B cell (primary cell): ENCODE results near the gene ILF3. TPM values are rescaled to one million over a fixed set of nuclear protein-coding genes. Genes with fewer than 3 reads are reported as not detected.

ENCODE experiments used
- ATAC-seq: fragments of 200-7000 bp; cut with Tn5 transposase; one replicate; pipeline ENCODE4 v1.10.0; 2021; ENCODE audit warnings: low read depth, mild to moderate bottlenecking, moderate number of reproducible peaks, moderate library complexity
- CTCF ChIA-PET: fragments of 350-600 bp; sonication (Branson Sonifier 250); formaldehyde crosslinking; loops from one replicate; lab custom pipeline; 2021; ENCODE audit warnings: antibody characterized with exemption, inconsistent platforms; lab: Charles Lee
- POLR2A ChIA-PET: fragments of 350-600 bp; sonication (Branson Sonifier 250); formaldehyde crosslinking; loops from one replicate; lab custom pipeline; 2021; ENCODE audit warnings: antibody characterized with exemption; lab: Charles Lee
- DNase-seq: peaks from one replicate; pipeline ENCODE4 v3.0.0; 2013
- H2AFZ ChIP-seq: 2 replicates; pipeline ENCODE4 v1.6.1; 2012; ENCODE audit warnings: mild to moderate bottlenecking, low read depth, low read length; ENCODE audit not compliant: insufficient read depth, poor library complexity, severe bottlenecking
- H3K27ac ChIP-seq, 2 donors: 1 replicate in 1 of 2; 2 replicates in 1 of 2; pipeline ENCODE4 v1.5.1; 2012 to 2013; ENCODE audit warnings: low read length in 2 of 2, mild to moderate bottlenecking in 2 of 2, moderate library complexity in 1 of 2
- H3K27me3 ChIP-seq, 4 experiments: fragments of 200-600 bp in 1 of 4; sonication (generic) in 1 of 4; replicated peaks in 1 of 4; 1 replicate in 2 of 4; 2 replicates in 2 of 4; pipeline versions ENCODE4 v1.6.1 to v1.7.0; 2013 to 2016; ENCODE audit warnings: low read length in 3 of 4, mild to moderate bottlenecking in 2 of 4, mixed read lengths in 1 of 4, moderate library complexity in 1 of 4; ENCODE audit not compliant: insufficient read depth in 4 of 4, control insufficient read depth in 3 of 4; ENCODE audit errors: control extremely low read depth in 1 of 4
- H3K36me3 ChIP-seq, 2 experiments: replicated peaks in 1 of 2; 1 replicate in 1 of 2; 2 replicates in 1 of 2; pipeline versions ENCODE4 v1.6.1 to v1.7.1; 2013; ENCODE audit warnings: low read length in 1 of 2; ENCODE audit not compliant: insufficient read depth in 2 of 2, control insufficient read depth in 1 of 2; ENCODE audit errors: control extremely low read depth in 1 of 2, extremely low read depth in 1 of 2
- H3K4me1 ChIP-seq, 2 donors: fragments of 200-600 bp in 1 of 2; sonication (generic) in 1 of 2; 1 replicate in 1 of 2; 2 replicates in 1 of 2; pipeline versions ENCODE4 v1.5.1 to v1.6.1; 2013 to 2017; ENCODE audit warnings: low read length in 2 of 2; ENCODE audit not compliant: control insufficient read depth in 2 of 2, insufficient read depth in 2 of 2
- H3K4me2 ChIP-seq: replicated peaks from 2 replicates; pipeline ENCODE3; 2012; ENCODE audit warnings: mild to moderate bottlenecking, low read depth, low read length; ENCODE audit not compliant: poor library complexity, severe bottlenecking
- H3K4me3 ChIP-seq, 5 experiments: fragments of 200-600 bp in 1 of 5; sonication (generic) in 1 of 5; 1 replicate in 3 of 5; 2 replicates in 2 of 5; pipeline versions ENCODE4 v1.5.1 to v1.7.0; 2011 to 2016; ENCODE audit warnings: low read length in 4 of 5, mild to moderate bottlenecking in 4 of 5, low read depth in 2 of 5, control low read depth in 1 of 5, moderate library complexity in 1 of 5; ENCODE audit not compliant: insufficient read depth in 1 of 5; ENCODE audit errors: control extremely low read depth in 1 of 5, extremely low read depth in 1 of 5
- H3K79me2 ChIP-seq: fragments of 200-600 bp; sonication (generic); one replicate; pipeline ENCODE4 v1.6.0; 2016; ENCODE audit warnings: low read length; ENCODE audit not compliant: control insufficient read depth, insufficient read depth
- H3K9ac ChIP-seq: fragments of 200-600 bp; sonication (generic); 2 replicates; pipeline ENCODE4 v1.6.1; 2017; ENCODE audit warnings: mild to moderate bottlenecking, low read length, moderate library complexity
- H3K9me3 ChIP-seq, 3 donors: one replicate each; pipeline versions ENCODE4 v1.6.1 to v1.7.1; 2013; ENCODE audit warnings: low read length in 2 of 3; ENCODE audit not compliant: control insufficient read depth in 2 of 3, insufficient read depth in 1 of 3; ENCODE audit errors: control extremely low read depth in 1 of 3
- H4K20me1 ChIP-seq: 2 replicates; pipeline ENCODE4 v1.6.0; 2012; ENCODE audit warnings: mild to moderate bottlenecking, low read length; ENCODE audit not compliant: insufficient read depth, control insufficient read depth, poor library complexity, severe bottlenecking
- H3K27ac Mint-ChIP-seq: one replicate; pipeline ENCODE4 v1.8.0; 2021; ENCODE audit warnings: mixed read lengths
- H3K27me3 Mint-ChIP-seq: one replicate; pipeline ENCODE4 v1.8.0; 2021; ENCODE audit warnings: mixed read lengths
- H3K4me1 Mint-ChIP-seq: one replicate; pipeline ENCODE4 v1.8.0; 2021; ENCODE audit warnings: mixed read lengths
- H3K4me3 Mint-ChIP-seq: one replicate; pipeline ENCODE4 v1.8.0; 2021; ENCODE audit warnings: mixed read lengths
- H3K9me3 Mint-ChIP-seq: one replicate; pipeline ENCODE4 v1.8.0; 2022; ENCODE audit warnings: mixed read lengths; ENCODE audit not compliant: insufficient read depth
- EZH2 ChIP-seq: IDR thresholded peaks from 2 replicates; pipeline ENCODE4 v1.6.1; 2012; ENCODE audit warnings: borderline replicate concordance, low read depth, mild to moderate bottlenecking, moderate library complexity, low read length; ENCODE audit not compliant: insufficient read depth, poor library complexity, severe bottlenecking
- WGBS: methylation state at CpG from one replicate; pipeline ENCODE4 v1.1.5; 2013; ENCODE audit warnings: missing lambda C conversion rate; ENCODE audit not compliant: insufficient coverage; 5-methylcytosine and 5-hydroxymethylcytosine counted together
- intact Hi-C: fragments of 100-400 bp; cut with micrococcal nuclease; formaldehyde crosslinking; loops from one replicate; pipeline ENCODE4 v1.10.0; 2022
- polyA plus RNA-seq: library from polyadenylated mRNA; depleted of rRNA; stranded (reverse); fragments of >200 nt; gene quantifications from 2 replicates; pipeline ENCODE4 v1.2.3, GENCODE V29; 2012
- total RNA-seq, 2 donors: library from RNA; stranded (reverse); fragments of 120-200 nt in 1 of 2; gene quantifications; 1 replicate in 1 of 2; 2 replicates in 1 of 2; pipeline versions ENCODE4 v1.2.3 to v1.2.4, GENCODE V29; 2013 to 2022
- TF ChIP-seq, protein P1 (sequence below): fragments of 200-600 bp; IDR thresholded peaks from one replicate; pipeline ENCODE4 v1.8.0; 2022; ENCODE audit warnings: antibody characterized with exemption, mild to moderate bottlenecking

The ILF3 gene
- total and polyA plus RNA-seq, 2 donors (not counting 1 experiment from before 2014, with no cell fraction given): 189 to 359 TPM

DNA sequence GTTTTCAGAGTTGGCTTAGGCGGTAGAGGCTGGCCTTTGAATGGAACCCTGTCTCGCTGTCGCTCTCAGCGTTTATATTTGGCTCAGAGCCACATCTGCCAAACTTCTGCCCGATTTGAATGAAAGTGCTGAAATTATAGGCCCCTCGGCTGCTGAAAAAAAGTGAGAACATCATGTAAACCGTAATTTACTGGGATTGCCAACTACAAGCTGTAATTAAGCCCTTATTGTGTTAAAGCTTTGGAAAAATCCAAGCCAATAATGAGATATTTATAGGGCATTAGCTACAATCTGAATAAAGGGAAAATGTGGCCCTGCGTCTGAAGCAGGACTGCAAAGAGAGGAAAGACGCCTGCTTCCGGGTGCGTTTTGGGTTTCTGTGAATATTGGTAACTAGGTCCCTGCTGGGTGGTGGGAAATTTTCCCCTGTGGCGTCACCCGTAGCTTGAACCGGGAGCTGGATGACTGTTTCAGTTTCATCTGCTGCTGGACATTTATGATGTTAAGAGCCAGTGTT lies 73.6 kb downstream of the ILF3 start:
- WGBS: 95% methylated on average over 11 of the region's 14 CpGs
- Mint-ChIP-seq H3K9me3 (no peaks in the 10 kb centered on the region), H3K27ac (peak overlapping the region; percentile 81), H3K4me3 (no peak overlapping the region), H3K4me1 (peaks cover 64% of the 10 kb centered on the region), H3K27me3 (no peaks in the 10 kb centered on the region)
- TF ChIP-seq, protein P1, sequence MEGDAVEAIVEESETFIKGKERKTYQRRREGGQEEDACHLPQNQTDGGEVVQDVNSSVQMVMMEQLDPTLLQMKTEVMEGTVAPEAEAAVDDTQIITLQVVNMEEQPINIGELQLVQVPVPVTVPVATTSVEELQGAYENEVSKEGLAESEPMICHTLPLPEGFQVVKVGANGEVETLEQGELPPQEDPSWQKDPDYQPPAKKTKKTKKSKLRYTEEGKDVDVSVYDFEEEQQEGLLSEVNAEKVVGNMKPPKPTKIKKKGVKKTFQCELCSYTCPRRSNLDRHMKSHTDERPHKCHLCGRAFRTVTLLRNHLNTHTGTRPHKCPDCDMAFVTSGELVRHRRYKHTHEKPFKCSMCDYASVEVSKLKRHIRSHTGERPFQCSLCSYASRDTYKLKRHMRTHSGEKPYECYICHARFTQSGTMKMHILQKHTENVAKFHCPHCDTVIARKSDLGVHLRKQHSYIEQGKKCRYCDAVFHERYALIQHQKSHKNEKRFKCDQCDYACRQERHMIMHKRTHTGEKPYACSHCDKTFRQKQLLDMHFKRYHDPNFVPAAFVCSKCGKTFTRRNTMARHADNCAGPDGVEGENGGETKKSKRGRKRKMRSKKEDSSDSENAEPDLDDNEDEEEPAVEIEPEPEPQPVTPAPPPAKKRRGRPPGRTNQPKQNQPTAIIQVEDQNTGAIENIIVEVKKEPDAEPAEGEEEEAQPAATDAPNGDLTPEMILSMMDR: no peak
- TF ChIP-seq EZH2: no peak
- Histone ChIP-seq H3K27ac (peak overlapping the region in 1 of 2 donors; percentile 57), H3K4me3 (no peak overlapping the region), H3K27me3 (no peaks in the 10 kb centered on the region), H2AFZ (no peak overlapping the region), H3K4me2 (no peak overlapping the region), H3K79me2 (peaks cover 100% of the 10 kb centered on the region), H3K9ac (no peak overlapping the region), H3K4me1 (peaks cover 39 to 40% of the 10 kb centered on the region in 2 donors), H4K20me1 (peaks cover 84% of the 10 kb centered on the region), H3K9me3 (no peaks in the 10 kb centered on the region), H3K36me3 (peaks cover 6 to 21% of the 10 kb centered on the region in 2 experiments)
- POLR2A ChIA-PET: no interaction called here
- ATAC-seq (no peak), DNase-seq (no peak)
- intact Hi-C loops: no loop called here
- CTCF ChIA-PET: no interaction called here

DNA sequence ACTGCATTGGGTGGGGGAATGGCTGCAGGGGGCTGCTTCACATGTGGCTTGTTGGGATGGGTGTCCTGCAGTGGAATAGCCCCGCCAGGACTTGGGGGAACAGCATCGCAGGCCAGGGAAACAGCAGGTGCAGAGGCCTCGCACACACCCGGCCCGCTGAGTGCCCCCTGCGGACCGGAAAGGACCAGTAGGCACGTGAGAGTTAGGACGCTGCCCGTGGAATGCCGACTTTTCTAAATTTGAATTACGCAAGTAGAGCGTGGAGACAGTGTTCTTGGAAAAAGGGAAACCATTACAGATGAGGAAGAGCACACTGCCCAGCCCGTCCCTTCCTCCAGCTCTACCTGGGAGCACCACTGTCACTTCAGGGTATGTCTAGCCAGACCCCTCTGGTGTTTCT lies 75.3 kb downstream of the ILF3 start:
- H3K9me3 ChIP-seq: no peaks in the 10 kb centered on the region
- H3K27me3 ChIP-seq: no peaks in the 10 kb centered on the region
- H3K4me1 Mint-ChIP-seq: peaks cover 55% of the 10 kb centered on the region
- H3K27ac ChIP-seq: peak overlapping the region in 1 of 2 donors; percentile 4
- no peak for ATAC-seq
- peak overlapping the region; percentile 73 for H3K27ac Mint-ChIP-seq
- H3K79me2 ChIP-seq: peaks cover 100% of the 10 kb centered on the region
- H3K36me3 ChIP-seq: peaks cover 6 to 16% of the 10 kb centered on the region in 2 experiments
- H3K4me2 ChIP-seq: peak overlapping the region; percentile 62
- POLR2A ChIA-PET: no interaction called here
- H4K20me1 ChIP-seq: peaks cover 70% of the 10 kb centered on the region
- intact Hi-C loops: no loop called here
- no peak overlapping the region for H3K9ac ChIP-seq
- no peak overlapping the region for H3K4me3 ChIP-seq
- H3K9me3 Mint-ChIP-seq: no peaks in the 10 kb centered on the region
- H2AFZ ChIP-seq: no peak overlapping the region
- TF ChIP-seq EZH2: no peak
- CTCF ChIA-PET: interaction anchor here (1.2 kb wide), 1 partner anchor 48 kb away, joined by 4 read pairs; no protein-coding TSS in a partner anchor
- no peak for DNase-seq
- H3K4me1 ChIP-seq: peaks cover 39 to 52% of the 10 kb centered on the region in 2 donors
- 98% methylated on average over 14 of the region's 14 CpGs for WGBS
- H3K27me3 Mint-ChIP-seq: no peaks in the 10 kb centered on the region
- peak overlapping the region; percentile 16 for H3K4me3 Mint-ChIP-seq
